Neural cell (in vitro differentiated cells): ENCODE data around the gene EMC10.

Experiments
- CTCF ChIP-seq: fragments of 450-650 bp; IDR thresholded peaks from 2 replicates; pipeline ENCODE4 v1.5.1; 2014; ENCODE audit warnings: antibody characterized with exemption, mild to moderate bottlenecking, moderate library complexity; ENCODE audit not compliant: poor library complexity, severe bottlenecking
- EP300 ChIP-seq: fragments of 450-650 bp; conservative IDR thresholded peaks from 2 replicates; pipeline ENCODE4 v1.6.1; 2014; ENCODE audit warnings: antibody characterized with exemption, mild to moderate bottlenecking, moderate library complexity; ENCODE audit not compliant: poor library complexity, severe bottlenecking
- EZH2 ChIP-seq: fragments of 200-600, 300-800 bp; shearing (Covaris generic), sonication (generic); IDR thresholded peaks from 2 replicates; pipeline ENCODE4 v1.6.1; 2014; ENCODE audit warnings: antibody characterized with exemption, low read length, borderline replicate concordance, mild to moderate bottlenecking; ENCODE audit not compliant: insufficient read depth, poor library complexity, severe bottlenecking
- MXI1 ChIP-seq: fragments of 450-650 bp; conservative IDR thresholded peaks from 2 replicates; pipeline ENCODE4 v1.6.1; 2014; ENCODE audit warnings: antibody characterized with exemption, mild to moderate bottlenecking; ENCODE audit not compliant: poor library complexity, severe bottlenecking
- POLR2AphosphoS5 ChIP-seq: IDR thresholded peaks from 2 replicates; pipeline ENCODE4 v1.6.1; 2012
- REST ChIP-seq: IDR thresholded peaks from 2 replicates; pipeline ENCODE4 v1.6.1; 2012; ENCODE audit warnings: borderline replicate concordance

- TF ChIP-seq CTCF (no peak), REST (no peak), EZH2 (no peak), MXI1 (no peak), POLR2AphosphoS5 (no peak), EP300 (no peak)
Measured at GRCh38 chr19:50507376-50507775, 31.1 kb downstream of the EMC10 start.
